H1 (cell line): Measurements from ENCODE around the gene MRE11.

ENCODE experiments used
- CREB1 ChIP-seq: IDR thresholded peaks from 2 replicates; pipeline ENCODE4 v1.6.1; 2012; ENCODE audit warnings: inconsistent platforms
- EP300 ChIP-seq, 2 experiments: IDR thresholded peaks; 1 replicate in 1 of 2; 2 replicates in 1 of 2; pipeline ENCODE4 v1.6.1; 2011 to 2012; ENCODE audit warnings: low read depth in 2 of 2, low read length in 2 of 2, mild to moderate bottlenecking in 2 of 2, borderline replicate concordance in 1 of 2, inconsistent platforms in 1 of 2, moderate library complexity in 1 of 2
- EZH2 ChIP-seq: fragments of 200-600 bp; sonication (generic); IDR thresholded peaks from 2 replicates; pipeline ENCODE4 v1.7.1; 2012; ENCODE audit warnings: low read depth, mild to moderate bottlenecking, moderate library complexity, low read length, inconsistent platforms; ENCODE audit not compliant: severe bottlenecking
- GTF2F1 ChIP-seq: IDR thresholded peaks from 2 replicates; pipeline ENCODE4 v1.6.1; 2012; ENCODE audit warnings: low read depth, low read length, improper control_type of control experiment, borderline replicate concordance
- POLR2A ChIP-seq, 2 experiments: IDR thresholded peaks; 1 replicate in 1 of 2; 2 replicates in 1 of 2; pipeline ENCODE4 v1.6.1; 2011; ENCODE audit warnings: low read depth in 2 of 2, low read length in 2 of 2, mild to moderate bottlenecking in 2 of 2; ENCODE audit errors: control extremely low read depth in 1 of 2
- RAD21 ChIP-seq, 2 experiments: IDR thresholded peaks in 1 of 2; conservative IDR thresholded peaks in 1 of 2; 2 replicates each; pipeline ENCODE4 v1.6.1; 2011; ENCODE audit warnings: low read depth in 2 of 2, low read length in 2 of 2, improper control_type of control experiment in 1 of 2, inconsistent platforms in 1 of 2, mild to moderate bottlenecking in 1 of 2, moderate library complexity in 1 of 2
- RFX5 ChIP-seq: IDR thresholded peaks from 2 replicates; pipeline ENCODE4 v1.6.1; 2011; ENCODE audit warnings: low read depth, low read length, improper control_type of control experiment, borderline replicate concordance
- TF ChIP-seq, protein P1 (sequence below), 3 experiments: IDR thresholded peaks; 1 replicate in 2 of 3; 2 replicates in 1 of 3; pipeline versions ENCODE4 v1.5.1 to v1.6.1; 2011; ENCODE audit warnings: low read length in 3 of 3, mild to moderate bottlenecking in 3 of 3, inconsistent platforms in 2 of 3, low read depth in 1 of 3, moderate library complexity in 1 of 3; ENCODE audit not compliant: insufficient read depth in 1 of 3; ENCODE audit errors: control extremely low read depth in 1 of 3

GRCh38 chr11:94450048-94450447 is 43.6 kb downstream of the MRE11 start:
- TF ChIP-seq CREB1 (no peak), POLR2A (IDR thresholded peaks at IDR 0.05; ENCODE audit: control extremely low read depth in 1 of 2, low read depth in 2 of 2, low read length in 2 of 2) (no peak), EZH2 (no peak), GTF2F1 (no peak), RFX5 (no peak), EP300 (IDR thresholded peaks at IDR 0.05; ENCODE audit: borderline replicate concordance in 1 of 2, low read depth in 2 of 2, low read length in 2 of 2) (no peak), RAD21 (IDR thresholded peaks at IDR 0.05 in 1 of 2, conservative IDR thresholded peaks at IDR 0.05 in 1 of 2; ENCODE audit: low read depth in 2 of 2, low read length in 2 of 2) (no peak)
- TF ChIP-seq, protein P1, sequence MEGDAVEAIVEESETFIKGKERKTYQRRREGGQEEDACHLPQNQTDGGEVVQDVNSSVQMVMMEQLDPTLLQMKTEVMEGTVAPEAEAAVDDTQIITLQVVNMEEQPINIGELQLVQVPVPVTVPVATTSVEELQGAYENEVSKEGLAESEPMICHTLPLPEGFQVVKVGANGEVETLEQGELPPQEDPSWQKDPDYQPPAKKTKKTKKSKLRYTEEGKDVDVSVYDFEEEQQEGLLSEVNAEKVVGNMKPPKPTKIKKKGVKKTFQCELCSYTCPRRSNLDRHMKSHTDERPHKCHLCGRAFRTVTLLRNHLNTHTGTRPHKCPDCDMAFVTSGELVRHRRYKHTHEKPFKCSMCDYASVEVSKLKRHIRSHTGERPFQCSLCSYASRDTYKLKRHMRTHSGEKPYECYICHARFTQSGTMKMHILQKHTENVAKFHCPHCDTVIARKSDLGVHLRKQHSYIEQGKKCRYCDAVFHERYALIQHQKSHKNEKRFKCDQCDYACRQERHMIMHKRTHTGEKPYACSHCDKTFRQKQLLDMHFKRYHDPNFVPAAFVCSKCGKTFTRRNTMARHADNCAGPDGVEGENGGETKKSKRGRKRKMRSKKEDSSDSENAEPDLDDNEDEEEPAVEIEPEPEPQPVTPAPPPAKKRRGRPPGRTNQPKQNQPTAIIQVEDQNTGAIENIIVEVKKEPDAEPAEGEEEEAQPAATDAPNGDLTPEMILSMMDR (IDR thresholded peaks at IDR 0.05; ENCODE audit: control extremely low read depth in 1 of 3, insufficient read depth in 1 of 3, low read depth in 1 of 3, low read length in 3 of 3): no peak
